ENCODE data around the gene TFPI. TPM values are rescaled to one million over a fixed set of nuclear protein-coding genes. Genes with fewer than 3 reads are reported as not detected.

Gene TFPI
- total and polyA plus RNA-seq, 3 donors from 2014 or later = 10.5 to 13.5 (median 10.5) TPM

DNA sequence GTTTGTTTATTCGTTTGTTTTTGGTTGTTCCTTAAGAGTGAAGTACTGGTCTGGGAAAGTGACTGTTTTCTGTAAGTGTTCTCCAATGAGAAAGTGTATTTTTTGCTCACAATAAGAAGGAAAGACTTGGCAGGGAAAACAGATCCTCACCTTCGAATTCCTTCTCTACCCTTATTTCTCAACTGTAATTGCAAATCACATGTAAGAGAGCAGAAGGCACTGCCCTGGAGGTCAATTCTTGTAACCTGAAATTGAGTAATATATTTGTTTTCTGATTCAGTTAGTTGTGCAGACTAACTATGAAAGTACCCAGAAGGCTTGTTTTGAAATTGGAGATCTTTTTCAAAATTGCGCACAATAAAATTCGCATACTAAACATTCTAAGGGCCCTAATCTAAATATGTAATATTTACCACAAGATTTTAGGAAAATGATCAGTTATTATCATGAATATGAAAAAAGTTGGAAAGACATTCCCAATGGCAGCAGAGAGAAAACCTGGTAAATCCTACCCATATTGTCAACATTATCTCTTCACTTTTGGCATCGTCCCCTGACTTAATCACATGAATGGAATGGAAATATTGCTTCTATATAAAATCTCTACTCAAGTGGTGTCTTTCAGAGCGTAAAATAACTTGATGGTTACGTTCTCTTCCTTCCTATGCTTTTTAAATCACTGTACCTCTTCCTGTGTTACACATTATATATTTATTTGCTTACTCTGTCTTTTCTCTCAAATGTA lies 24.1 kb downstream of the TFPI start:
- no peaks in the 10 kb centered on the region for H3K4me1 ChIP-seq
- WGBS, 2 donors = 93 to 97% methylated on average over 7 of the region's 7 CpGs
- DNase-seq = no peak
- H3K36me3 ChIP-seq (ENCODE audit: low read depth, missing control alignments) = no peaks in the 10 kb centered on the region
- intact Hi-C loops (cut with DNase I; ENCODE audit: low total_unique reads) = no loop called here
- no peak overlapping the region for H3K27ac ChIP-seq
- H3K9me3 ChIP-seq = no peaks in the 10 kb centered on the region
- no peaks in the 10 kb centered on the region for H3K27me3 ChIP-seq
- H3K4me3 ChIP-seq = no peak overlapping the region
- no peak for TF ChIP-seq POLR2A (IDR thresholded peaks at IDR 0.05)
- TF ChIP-seq, protein P1, sequence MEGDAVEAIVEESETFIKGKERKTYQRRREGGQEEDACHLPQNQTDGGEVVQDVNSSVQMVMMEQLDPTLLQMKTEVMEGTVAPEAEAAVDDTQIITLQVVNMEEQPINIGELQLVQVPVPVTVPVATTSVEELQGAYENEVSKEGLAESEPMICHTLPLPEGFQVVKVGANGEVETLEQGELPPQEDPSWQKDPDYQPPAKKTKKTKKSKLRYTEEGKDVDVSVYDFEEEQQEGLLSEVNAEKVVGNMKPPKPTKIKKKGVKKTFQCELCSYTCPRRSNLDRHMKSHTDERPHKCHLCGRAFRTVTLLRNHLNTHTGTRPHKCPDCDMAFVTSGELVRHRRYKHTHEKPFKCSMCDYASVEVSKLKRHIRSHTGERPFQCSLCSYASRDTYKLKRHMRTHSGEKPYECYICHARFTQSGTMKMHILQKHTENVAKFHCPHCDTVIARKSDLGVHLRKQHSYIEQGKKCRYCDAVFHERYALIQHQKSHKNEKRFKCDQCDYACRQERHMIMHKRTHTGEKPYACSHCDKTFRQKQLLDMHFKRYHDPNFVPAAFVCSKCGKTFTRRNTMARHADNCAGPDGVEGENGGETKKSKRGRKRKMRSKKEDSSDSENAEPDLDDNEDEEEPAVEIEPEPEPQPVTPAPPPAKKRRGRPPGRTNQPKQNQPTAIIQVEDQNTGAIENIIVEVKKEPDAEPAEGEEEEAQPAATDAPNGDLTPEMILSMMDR (IDR thresholded peaks at IDR 0.05) = no peak

DNA sequence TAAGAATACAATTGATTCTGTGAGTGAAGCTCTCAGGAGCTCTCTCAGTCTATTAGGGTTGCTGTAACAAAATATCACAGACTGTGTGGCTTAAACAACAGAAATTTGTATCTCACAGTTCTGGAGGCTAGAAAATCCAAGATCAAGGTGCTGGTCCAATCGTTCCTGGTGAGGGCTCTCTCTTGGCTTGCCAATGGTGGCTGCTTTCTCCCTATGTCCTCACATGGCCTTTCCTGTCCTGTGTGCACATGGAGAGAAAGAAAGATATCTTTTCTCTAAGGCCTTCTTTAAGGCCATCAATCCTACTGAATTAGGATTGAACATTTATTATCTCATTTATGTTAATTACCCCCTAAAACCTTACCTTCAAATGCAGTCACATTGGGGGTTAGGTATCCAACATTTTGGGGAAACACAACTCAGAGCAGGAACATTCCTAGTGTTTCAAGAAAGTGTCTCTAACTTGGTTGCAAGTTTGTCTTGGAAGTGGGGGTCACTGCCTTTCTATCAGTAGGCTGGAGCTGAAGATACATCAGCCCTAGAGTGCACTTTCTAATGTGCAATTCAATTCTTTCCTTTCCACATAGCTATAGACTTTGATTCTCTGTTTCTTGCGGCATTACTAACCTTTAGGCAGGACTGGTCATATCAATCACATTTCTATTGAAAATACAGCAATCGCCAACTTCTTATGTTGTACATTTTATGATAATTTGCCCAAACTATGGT lies 24.8 kb downstream of the TFPI start:
- no peaks in the 10 kb centered on the region for H3K9me3 ChIP-seq
- H3K36me3 ChIP-seq (ENCODE audit: low read depth, missing control alignments) = no peaks in the 10 kb centered on the region
- DNase-seq = no peak
- H3K4me1 ChIP-seq = no peaks in the 10 kb centered on the region
- 93 to 97% methylated on average over 3 of the region's 3 CpGs for WGBS, 2 donors
- H3K4me3 ChIP-seq = no peak overlapping the region
- no peak overlapping the region for H3K27ac ChIP-seq
- TF ChIP-seq POLR2A (IDR thresholded peaks at IDR 0.05) = no peak
- TF ChIP-seq, protein P1 (IDR thresholded peaks at IDR 0.05) = no peak
- H3K27me3 ChIP-seq = no peaks in the 10 kb centered on the region
- intact Hi-C loops (cut with DNase I; ENCODE audit: low total_unique reads) = no loop called here

DNA sequence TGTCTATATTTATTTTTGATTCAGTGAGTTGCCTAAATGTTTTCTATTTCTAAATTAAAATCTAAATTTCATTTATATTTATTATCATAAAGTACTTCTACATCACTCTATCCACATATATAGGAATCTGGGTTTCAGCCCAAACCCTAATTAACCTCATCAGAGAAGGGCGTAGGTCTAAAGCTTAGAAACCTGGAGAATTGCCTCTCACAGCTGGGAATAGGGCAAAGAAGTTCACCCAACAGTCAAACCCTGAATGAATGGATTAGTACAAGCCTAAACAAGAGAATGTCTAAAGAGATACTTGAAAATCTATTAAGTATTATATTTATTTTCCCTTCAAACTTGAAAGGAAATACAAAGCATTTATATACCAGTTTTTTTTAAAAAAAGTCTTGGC lies 26.2 kb downstream of the TFPI start:
- Histone ChIP-seq H3K4me1 (no peaks in the 10 kb centered on the region), H3K9me3 (no peaks in the 10 kb centered on the region), H3K27me3 (no peaks in the 10 kb centered on the region), H3K4me3 (no peak overlapping the region), H3K27ac (no peak overlapping the region), H3K36me3 (ENCODE audit: low read depth, missing control alignments) (no peaks in the 10 kb centered on the region)
- intact Hi-C loops (cut with DNase I; ENCODE audit: low total_unique reads) = no loop called here
- TF ChIP-seq POLR2A (IDR thresholded peaks at IDR 0.05) = no peak
- TF ChIP-seq, protein P1 (IDR thresholded peaks at IDR 0.05) = no peak
- WGBS, 2 donors = 90 to 92% methylated on average over 1 of the region's 1 CpG
- no peak for DNase-seq

DNA sequence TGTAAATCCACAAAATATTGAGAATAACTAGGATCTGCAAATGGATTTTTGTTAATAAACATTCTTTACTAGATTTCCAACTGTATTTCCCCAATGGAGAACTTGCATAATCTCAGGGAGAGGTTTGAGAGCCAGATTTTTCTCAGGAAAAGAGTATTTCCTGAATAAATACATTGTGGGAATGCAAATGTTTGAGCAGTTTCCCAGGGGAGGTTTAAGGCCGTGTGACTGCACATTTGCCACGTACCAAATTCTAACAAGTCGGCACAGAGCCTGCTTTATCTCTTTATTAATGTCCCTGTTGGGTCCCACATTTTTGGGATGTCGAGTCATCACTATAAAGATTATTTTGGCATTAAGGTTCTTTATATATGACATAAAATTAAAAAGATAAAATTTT lies 27.0 kb downstream of the TFPI start:
- no peak for DNase-seq
- intact Hi-C loops (cut with DNase I; ENCODE audit: low total_unique reads) = no loop called here

More for the DNA sequence above, 27.0 kb downstream of the TFPI start:
- no peaks in the 10 kb centered on the region for H3K36me3 ChIP-seq (ENCODE audit: low read depth, missing control alignments)
- H3K4me1 ChIP-seq = no peaks in the 10 kb centered on the region
- no peaks in the 10 kb centered on the region for H3K27me3 ChIP-seq
- H3K27ac ChIP-seq = no peak overlapping the region
- 64% methylated on average over 4 of the region's 4 CpGs for WGBS, 2 donors
- no peak for TF ChIP-seq POLR2A (IDR thresholded peaks at IDR 0.05)
- TF ChIP-seq, protein P1 (IDR thresholded peaks at IDR 0.05) = no peak
- H3K9me3 ChIP-seq = no peaks in the 10 kb centered on the region
- no peak overlapping the region for H3K4me3 ChIP-seq
